HG03460 (cell line): ENCODE measurements around the gene PNPLA1.
"Not testable (repeated sequence)": the region's sequence is repeated elsewhere in the genome, so short reads cannot be mapped to it uniquely, and the experiment has no call there.

Source experiments
- ATAC-seq: cut with Tn5 transposase; IDR thresholded peaks from one replicate; pipeline ENCODE4 v1.9.1; 2021; ENCODE audit not compliant: unreplicated experiment

PNPLA1 gene

GRCh38 chr6:36334832-36335459 lies 65.1 kb downstream of the PNPLA1 start:
- ATAC-seq, result no peak

- ATAC-seq, result no peak
Observed at GRCh38 chr6:36335465-36336207, 65.8 kb downstream of the PNPLA1 start.

DNA sequence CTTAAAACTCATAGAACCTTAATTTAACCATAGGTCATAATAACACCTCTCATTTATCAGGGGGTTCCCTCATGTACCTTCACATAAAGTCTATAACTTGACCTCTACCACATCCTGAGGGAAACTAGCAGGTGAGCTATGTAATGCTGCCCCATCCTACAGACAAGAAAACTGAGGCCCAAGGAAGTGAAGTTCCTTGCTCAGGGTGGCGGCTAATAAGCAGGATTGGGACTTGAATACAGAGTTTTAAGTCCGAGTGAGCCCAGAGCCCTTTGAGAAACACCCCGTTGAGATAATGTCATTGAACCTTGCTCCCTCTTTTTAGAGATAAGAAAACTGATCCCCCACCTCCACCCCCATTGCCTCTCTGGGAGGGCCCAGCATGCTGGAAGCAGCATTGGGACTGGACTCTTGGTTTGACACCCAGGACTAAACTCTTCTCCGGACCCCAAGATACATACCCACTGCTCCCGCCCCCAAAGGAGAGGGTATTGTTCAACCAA lies 66.4 kb downstream of the PNPLA1 start:
- no peak for ATAC-seq

GRCh38 chr6:36336779-36337241 lies 67.0 kb downstream of the PNPLA1 start, which contains the start of gene BNIP5:
Gene BNIP5 (minus strand): TSS chr6:36336888. CDS start chr6:36330690, 6,198 bp downstream.
- no peak for ATAC-seq

GRCh38 chr6:36337814-36338213 lies 68.0 kb downstream of the PNPLA1 start:
- no peak for ATAC-seq

- ATAC-seq, result not testable (repeated sequence)
Observed at GRCh38 chr6:36338223-36338622, 68.4 kb downstream of the PNPLA1 start.

GRCh38 chr6:36339146-36339545 lies 69.3 kb downstream of the PNPLA1 start:
- ATAC-seq, result no peak

- no peak for ATAC-seq
Observed at GRCh38 chr6:36340306-36340617, 70.4 kb downstream of the PNPLA1 start.

DNA sequence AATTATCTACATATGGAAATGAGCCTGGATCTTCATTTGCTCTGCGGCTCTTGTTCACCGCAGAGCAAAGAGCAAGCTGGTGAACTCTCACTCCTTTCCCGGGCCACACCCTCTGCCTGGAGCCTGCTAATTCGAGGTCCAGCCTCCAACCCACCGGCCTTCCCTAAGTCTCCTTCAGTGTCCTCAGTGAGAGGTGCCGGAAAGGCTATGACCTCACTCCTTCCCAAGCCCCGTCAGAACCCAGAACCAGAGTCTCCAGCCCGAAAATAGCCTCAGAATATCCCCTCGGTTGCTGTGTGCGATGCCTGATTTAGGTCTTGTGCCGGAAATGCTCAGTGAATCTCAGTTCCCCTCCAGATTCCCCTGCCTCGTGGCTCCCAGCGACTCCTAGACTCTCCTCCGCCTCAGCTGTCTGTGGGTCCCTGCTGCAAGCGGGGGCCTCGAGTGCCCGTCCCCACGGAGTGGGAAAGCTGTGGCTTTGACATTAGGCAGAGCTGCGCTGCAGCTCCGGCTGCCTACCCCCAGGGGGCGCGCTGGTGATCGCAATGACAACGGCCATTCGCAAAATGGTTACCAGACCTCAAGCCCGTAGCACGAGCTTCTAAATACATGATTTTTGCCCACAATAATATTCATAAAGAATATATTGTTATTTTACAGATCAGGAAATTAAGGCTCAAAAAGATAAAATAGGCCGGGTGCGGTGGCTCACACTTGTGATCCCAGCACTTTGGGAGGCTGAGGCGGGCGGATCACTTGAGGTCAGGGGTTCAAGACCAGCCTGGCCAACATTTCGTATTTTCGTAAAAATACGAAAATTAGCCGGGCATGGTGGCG lies 71.0 kb downstream of the PNPLA1 start:
- ATAC-seq, result no peak

DNA sequence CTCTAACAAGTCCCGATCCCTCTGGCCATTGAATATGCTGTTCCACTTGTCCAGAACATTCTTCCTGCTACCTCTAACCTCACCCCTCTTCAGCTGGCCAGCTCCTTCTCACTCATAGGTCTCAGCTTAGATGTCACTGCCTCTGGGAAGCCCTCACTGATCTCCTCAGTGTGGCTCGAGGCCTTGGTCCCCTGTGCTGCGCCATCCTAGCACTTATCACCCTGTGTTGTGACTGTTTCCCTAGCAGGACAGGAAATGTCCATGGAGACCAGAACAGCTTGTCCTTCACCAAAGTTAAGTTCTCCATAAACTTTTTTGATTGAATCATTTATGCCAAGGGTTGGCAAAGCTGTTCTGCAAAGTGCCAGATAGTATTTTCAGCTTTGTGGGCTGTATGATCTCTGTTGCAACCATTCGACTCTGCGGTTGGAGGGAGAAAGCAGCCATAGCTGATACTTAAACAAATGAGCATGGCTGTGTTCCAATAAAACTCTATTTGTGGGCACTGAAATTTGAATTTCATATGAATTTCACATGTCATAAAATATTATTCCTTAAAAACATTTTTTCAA lies 73.3 kb downstream of the PNPLA1 start:
- no peak for ATAC-seq

DNA sequence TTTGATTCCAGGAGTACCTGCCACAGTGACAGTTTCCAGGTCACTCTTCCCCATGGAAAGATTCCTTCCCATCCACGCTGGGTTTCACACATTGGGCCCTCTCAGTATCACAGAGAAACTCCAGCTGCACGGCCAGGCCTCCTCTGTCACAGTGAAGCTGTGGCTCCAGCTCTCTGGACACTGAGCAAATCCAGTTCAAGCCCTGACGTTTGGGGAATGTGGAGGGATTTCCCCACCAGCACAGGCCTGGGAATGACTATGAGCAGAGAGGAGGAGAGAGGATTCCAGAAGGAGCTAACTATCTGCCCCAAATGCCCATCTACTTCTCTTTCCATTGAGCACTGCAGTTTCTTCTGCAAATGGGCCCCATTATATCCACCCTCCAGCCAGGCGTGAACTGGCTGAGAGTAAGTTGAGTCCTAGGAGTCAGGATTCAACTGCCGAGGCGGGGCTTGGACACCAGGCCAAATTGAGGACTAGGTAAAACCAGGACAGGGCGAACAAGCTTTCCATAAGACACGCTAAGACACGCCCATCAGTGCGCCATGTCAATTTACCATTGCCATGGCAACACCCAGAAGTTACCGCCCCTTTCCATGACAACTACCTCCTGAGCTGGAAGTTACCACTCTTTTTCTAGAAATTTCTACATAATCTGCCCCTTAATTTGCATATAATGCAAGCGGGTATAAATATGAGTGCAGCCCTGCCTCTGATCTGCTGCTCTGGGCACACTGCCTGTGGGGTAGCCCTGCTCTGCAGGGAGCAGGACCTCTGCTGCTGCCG lies 76.0 kb downstream of the PNPLA1 start:
- ATAC-seq, result no peak

DNA sequence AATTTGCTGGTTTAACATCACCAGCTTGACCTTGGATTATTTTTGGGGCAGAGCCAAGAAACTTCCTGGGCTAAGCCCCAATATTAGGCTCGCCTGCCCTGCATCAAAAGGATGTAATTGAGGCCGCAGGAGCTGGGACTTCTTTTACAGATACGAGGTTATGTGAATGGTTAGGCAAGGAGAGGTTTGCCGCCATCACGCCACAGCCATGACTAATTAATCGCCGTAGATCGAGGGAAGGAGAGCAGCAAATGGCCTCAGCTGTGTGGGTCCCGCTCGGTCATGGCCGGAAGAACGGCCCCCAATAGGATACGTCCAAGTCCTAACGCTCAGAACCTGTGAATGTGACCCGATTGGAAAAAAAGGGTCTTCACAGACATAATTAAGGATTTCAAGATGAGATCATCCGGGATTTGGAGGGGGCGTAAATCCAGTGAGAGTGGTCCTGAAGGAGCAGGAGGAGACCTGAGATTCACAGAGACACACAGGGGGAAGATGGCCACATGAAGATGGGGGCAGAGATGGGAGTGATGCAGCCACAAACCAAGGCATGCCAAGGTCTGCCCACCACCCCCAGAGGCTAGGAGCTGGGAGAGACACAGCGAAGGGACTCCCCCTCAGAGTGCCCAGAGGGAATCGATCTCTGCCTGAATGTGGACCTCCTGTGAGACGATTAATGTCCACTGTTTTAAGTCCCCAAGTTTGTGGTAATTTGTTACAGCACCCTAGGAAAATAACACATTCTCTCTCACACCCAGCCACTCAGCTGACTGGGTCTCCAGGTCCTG lies 76.8 kb downstream of the PNPLA1 start:
- no peak for ATAC-seq

DNA sequence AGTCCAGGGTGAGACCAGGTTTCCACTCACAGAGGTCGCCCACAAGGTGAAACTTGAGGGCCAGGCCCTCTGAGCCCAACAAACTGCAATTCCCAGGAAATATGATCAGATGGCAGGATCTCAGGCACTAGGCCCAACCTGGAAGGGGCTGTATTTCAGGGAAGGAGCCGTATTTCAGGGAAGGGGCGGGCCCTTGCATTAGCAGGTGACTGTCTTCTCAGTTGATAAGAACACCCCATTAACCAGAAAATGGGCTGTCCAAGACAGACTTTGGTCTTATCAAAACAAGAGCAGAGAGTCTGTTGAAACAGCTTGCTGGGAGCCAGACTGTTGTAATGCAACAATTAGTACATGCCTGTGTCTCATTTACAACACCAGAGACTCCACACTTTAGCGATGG lies 77.8 kb downstream of the PNPLA1 start:
- no peak for ATAC-seq

- ATAC-seq, result no peak
Observed at GRCh38 chr6:36349240-36349639, 79.4 kb downstream of the PNPLA1 start.

DNA sequence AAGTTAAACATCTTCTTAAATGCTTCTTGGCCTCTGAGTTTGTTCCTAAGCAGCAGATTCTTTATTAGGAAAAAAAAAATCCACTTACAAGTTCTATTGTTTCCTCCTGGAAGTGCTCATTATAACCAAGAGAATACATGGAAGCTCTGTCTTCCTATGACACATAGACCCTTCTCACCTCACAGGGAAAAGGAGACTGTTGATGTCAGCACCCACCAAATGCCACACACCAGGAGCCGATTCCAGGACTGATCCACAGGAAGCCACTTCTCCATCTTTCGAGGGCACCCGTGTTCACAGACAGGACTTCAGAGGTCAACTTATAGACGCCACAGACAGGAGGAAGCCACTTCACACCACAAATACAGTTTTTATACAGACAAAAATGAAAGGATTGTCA lies 80.2 kb downstream of the PNPLA1 start:
- no peak for ATAC-seq

GRCh38 chr6:36350681-36351571 lies 81.1 kb downstream of the PNPLA1 start:
- ATAC-seq, result no peak

GRCh38 chr6:36352477-36353157 lies 82.8 kb downstream of the PNPLA1 start:
- ATAC-seq, result no peak

DNA sequence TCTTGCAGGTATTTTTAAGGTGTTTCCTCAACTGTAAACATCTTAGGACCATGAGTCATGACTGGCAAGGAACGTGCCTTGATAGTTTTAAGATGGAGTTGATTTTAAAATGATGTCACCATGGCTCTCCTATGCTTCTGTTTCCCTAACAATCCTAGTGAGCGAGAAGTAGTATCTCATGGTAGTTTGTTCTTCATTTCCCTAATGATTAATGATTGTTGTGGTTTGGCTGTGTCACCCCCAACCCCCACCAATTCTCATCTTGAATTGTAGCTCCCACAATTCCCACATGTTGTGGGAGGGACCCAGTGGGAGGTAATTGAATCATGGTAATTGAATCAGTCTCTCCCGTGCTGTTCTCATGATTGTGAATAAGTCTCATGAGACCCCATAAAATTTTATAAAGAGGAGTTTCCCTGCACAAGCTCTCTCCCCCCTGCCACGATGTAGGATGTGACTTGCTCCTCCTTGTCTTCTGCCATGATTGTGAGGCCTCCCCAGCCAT lies 83.6 kb downstream of the PNPLA1 start:
- no peak for ATAC-seq
